Chondrocyte (in vitro differentiated cells): ENCODE data around the gene ZC3H15. TPM values are rescaled to one million over a fixed set of nuclear protein-coding genes. Genes with fewer than 3 reads are reported as not detected.
"Not testable (repeated sequence)": the region's sequence is repeated elsewhere in the genome, so short reads cannot be mapped to it uniquely, and the experiment has no call there.

Source experiments
- DNase-seq: peaks from one replicate; pipeline ENCODE4 v3.0.0; 2021; ENCODE audit warnings: mixed read lengths, low spot score
- H3K27ac Mint-ChIP-seq: one replicate; pipeline ENCODE4 v1.8.0; 2021; ENCODE audit warnings: mild to moderate bottlenecking, moderate library complexity, mixed read lengths; ENCODE audit not compliant: unreplicated experiment
- H3K27me3 Mint-ChIP-seq: 2 replicates; pipeline ENCODE4 v1.8.0; 2021; ENCODE audit warnings: low read depth, mixed read lengths
- H3K36me3 Mint-ChIP-seq: 2 replicates; pipeline ENCODE4 v1.8.0; 2021; ENCODE audit warnings: low read depth, mixed read lengths
- H3K4me1 Mint-ChIP-seq: 2 replicates; pipeline ENCODE4 v1.8.0; 2021; ENCODE audit warnings: low read depth, mild to moderate bottlenecking, mixed read lengths
- H3K4me3 Mint-ChIP-seq: one replicate; pipeline ENCODE4 v1.8.0; 2021; ENCODE audit warnings: mild to moderate bottlenecking, moderate library complexity, mixed read lengths; ENCODE audit not compliant: unreplicated experiment
- H3K9me3 Mint-ChIP-seq: 2 replicates; pipeline ENCODE4 v1.8.0; 2021; ENCODE audit warnings: low read depth, mixed read lengths
- long read RNA-seq: library from polyadenylated mRNA; stranded (forward); transcript quantifications from one replicate; pipeline ENCODE4 v2.0.0, GENCODE V29; 2021
- total RNA-seq: library from RNA; stranded (reverse); gene quantifications from 3 replicates; pipeline ENCODE4 v1.2.1, GENCODE V29; 2021
- TF ChIP-seq, protein P1 (sequence below): fragments of 200-600 bp; sonication (generic); IDR thresholded peaks from 2 replicates; pipeline ENCODE4 v1.5.0; 2021; ENCODE audit warnings: antibody characterized with exemption, mild to moderate bottlenecking, moderate library complexity

Gene ZC3H15
- 43.0 to 48.7 TPM (median 46.4 TPM) in 3 replicates for total RNA-seq
- long read RNA-seq, transcript ZC3H15-201 (10 exons, 2,138 nt): major isoform, 100 of 124 reads
- long read RNA-seq, partial matches to known transcripts: 13 of 124 reads
- long read RNA-seq, other reads (novel, unspliced or antisense): 11 of 124 reads

DNA sequence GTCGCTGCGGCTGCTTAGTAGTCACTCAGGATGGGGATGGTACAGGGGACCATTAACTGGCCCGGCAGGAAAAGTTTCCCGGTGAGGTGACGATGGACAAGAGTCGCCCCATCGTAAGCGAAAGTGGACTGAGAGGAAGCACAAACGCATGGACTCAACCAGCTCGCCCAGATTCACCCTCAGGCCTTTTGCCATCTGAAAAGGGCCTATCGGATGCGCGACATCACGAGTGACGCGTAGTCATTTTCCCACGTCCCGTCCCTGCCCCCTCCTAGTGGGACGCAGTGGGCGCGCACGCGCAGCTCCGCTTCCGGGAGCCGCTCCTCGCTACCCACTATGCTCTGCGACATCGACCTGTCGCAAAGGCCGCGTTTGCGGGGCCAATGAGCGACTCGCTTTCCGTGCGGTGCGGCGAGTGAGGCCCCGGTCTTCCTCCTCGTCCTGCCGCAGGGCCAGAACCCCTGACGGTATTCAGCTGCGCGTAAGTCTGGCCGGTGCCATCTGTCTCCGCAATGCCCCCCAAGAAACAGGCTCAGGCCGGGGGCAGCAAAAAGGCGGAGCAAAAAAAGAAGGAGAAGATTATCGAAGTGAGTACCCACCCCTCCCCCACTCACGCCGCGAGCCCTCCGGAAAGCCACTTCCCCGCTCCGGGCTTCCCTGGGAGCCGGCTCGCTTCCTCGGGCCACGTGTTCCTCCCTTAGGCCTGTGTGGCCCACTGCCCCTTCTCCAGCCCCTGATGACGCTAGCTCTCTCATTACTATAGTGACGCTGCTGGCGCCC is at the start of gene ZC3H15:
Gene ZC3H15 (plus strand): TSS at position 390 of the 780 bp plus-strand sequence. CDS start 123 bp downstream, at position 513.
- Mint-ChIP-seq H3K36me3 (no peaks in the 10 kb centered on the region), H3K4me1 (peaks cover 42% of the 10 kb centered on the region), H3K4me3 (peak within 1 kb of the TSS; percentile 99), H3K27me3 (no peaks in the 10 kb centered on the region), H3K27ac (peak within 1 kb of the TSS; percentile 99), H3K9me3 (no peaks in the 10 kb centered on the region)
- TF ChIP-seq, protein P1, sequence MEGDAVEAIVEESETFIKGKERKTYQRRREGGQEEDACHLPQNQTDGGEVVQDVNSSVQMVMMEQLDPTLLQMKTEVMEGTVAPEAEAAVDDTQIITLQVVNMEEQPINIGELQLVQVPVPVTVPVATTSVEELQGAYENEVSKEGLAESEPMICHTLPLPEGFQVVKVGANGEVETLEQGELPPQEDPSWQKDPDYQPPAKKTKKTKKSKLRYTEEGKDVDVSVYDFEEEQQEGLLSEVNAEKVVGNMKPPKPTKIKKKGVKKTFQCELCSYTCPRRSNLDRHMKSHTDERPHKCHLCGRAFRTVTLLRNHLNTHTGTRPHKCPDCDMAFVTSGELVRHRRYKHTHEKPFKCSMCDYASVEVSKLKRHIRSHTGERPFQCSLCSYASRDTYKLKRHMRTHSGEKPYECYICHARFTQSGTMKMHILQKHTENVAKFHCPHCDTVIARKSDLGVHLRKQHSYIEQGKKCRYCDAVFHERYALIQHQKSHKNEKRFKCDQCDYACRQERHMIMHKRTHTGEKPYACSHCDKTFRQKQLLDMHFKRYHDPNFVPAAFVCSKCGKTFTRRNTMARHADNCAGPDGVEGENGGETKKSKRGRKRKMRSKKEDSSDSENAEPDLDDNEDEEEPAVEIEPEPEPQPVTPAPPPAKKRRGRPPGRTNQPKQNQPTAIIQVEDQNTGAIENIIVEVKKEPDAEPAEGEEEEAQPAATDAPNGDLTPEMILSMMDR: no peak
- peak; percentile 98 for DNase-seq

DNA sequence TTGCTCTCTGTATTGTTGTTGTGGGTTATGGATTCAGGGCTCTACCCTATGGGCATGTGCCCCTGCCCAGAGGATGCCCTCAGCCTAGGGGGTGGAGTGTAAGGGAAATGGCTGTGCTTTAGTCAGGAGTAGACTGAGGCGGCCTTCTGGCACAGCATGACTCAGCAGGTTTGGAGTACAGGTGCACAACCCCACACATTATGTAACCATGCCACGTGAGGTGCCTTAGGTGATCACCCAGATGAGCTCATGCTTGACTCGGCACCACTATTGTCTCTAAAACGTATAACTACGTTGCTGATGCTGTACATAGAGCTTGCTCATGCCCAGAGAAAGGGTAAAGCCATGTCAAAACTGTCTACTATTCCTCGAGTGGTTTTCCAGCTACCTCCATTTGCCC is 48.3 kb upstream of the ZC3H15 start:
- peaks cover 5% of the 10 kb centered on the region for H3K9me3 Mint-ChIP-seq
- H3K4me1 Mint-ChIP-seq: no peaks in the 10 kb centered on the region
- DNase-seq: no peak

DNA sequence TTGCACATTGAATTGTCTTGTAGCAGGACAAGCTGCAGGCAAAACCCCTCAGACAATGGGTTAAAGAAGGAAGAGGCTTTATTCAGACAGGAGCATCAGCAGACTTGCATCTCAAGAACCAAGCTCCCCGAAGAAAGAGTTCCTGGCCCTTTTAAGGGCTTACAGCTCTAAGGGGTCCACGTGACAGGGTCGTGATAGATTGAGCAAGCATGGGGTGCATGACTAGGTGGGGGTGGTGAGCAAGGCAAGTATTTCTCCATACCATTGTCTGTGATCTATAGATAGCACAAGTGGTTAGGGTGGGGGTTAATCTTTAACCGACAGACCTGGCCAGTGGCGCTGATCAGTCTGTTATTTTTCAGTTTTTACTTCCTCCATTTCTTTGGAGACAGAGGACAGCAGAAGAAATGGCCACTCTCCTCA is 46.4 kb upstream of the ZC3H15 start:
- H3K9me3 Mint-ChIP-seq, H3K4me3 Mint-ChIP-seq, H3K36me3 Mint-ChIP-seq, DNase-seq, H3K27ac Mint-ChIP-seq, H3K4me1 Mint-ChIP-seq, H3K27me3 Mint-ChIP-seq: not testable (repeated sequence)

More for the DNA sequence above, 48.3 kb upstream of the ZC3H15 start:
- no peaks in the 10 kb centered on the region for H3K27me3 Mint-ChIP-seq
- H3K36me3 Mint-ChIP-seq: peaks cover 3% of the 10 kb centered on the region
- TF ChIP-seq, protein P1: no peak
- H3K27ac Mint-ChIP-seq: no peak overlapping the region
- H3K4me3 Mint-ChIP-seq: no peak overlapping the region

DNA sequence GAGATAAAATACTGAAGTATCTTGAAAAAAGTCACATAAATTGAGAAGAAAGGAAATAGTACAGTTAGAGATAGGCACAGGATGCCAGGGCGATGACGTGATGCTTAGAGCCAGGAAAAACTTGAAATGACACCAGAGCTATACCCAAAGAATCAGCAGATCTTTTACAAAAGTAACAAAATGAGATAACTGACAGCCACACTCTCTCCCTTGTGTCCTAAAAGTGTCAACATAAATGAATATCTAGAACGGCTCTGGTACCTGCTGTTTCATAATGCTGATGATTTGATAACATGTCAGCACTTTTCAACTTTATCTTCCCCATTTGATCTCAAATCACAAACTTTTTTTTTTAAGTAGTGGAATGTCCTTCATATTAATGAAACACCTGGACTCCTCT is 45.6 kb upstream of the ZC3H15 start:
- no peak for DNase-seq
- peaks cover 5% of the 10 kb centered on the region for H3K9me3 Mint-ChIP-seq
- no peaks in the 10 kb centered on the region for H3K4me1 Mint-ChIP-seq
- no peak overlapping the region for H3K27ac Mint-ChIP-seq
- H3K36me3 Mint-ChIP-seq: peaks cover 2% of the 10 kb centered on the region
- no peak overlapping the region for H3K4me3 Mint-ChIP-seq
- TF ChIP-seq, protein P1: no peak
- no peaks in the 10 kb centered on the region for H3K27me3 Mint-ChIP-seq

DNA sequence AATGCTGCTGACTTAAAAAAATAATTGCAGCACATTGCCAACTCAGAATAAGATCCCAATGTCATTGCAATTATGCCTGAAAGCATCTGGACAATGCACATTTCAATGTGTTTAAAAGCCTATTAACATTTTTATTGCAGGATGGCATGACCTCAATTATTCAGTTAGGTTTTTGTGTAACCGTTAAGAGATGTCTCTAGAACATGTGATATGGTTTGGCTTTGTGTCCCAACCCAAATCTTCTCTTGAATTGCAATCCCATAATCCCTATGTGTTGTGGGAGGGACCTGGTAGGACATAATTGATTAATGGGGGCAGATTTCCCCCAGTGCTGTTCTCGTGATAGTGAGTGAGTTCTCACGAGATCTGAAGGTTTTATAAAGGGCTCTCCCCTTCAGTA is 43.2 kb upstream of the ZC3H15 start:
- H3K4me3 Mint-ChIP-seq: no peak overlapping the region
- no peaks in the 10 kb centered on the region for H3K27me3 Mint-ChIP-seq
- H3K27ac Mint-ChIP-seq: no peak overlapping the region
- TF ChIP-seq, protein P1: no peak
- H3K4me1 Mint-ChIP-seq: no peaks in the 10 kb centered on the region
- no peak for DNase-seq
- H3K36me3 Mint-ChIP-seq: peaks cover 2% of the 10 kb centered on the region
- peaks cover 5% of the 10 kb centered on the region for H3K9me3 Mint-ChIP-seq
